Left renal pelvis (tissue), 4 donors: ENCODE results near the gene E2F4. TPM values are rescaled to one million over a fixed set of nuclear protein-coding genes. Genes with fewer than 3 reads are reported as not detected.

Experiments used
- DNase-seq, 4 donors: peaks; one replicate each; pipeline ENCODE4 v3.0.0-alpha.2; 2013; ENCODE audit warnings: low read depth in 4 of 4, low spot score in 3 of 4
- polyA plus RNA-seq, 4 donors: library from polyadenylated mRNA; unstranded; fragments of 120-200 nt; gene quantifications; one replicate each; pipeline ENCODE4 v1.2.1, GENCODE V29; 2013; ENCODE audit not compliant: insufficient read length in 4 of 4

The E2F4 gene
- polyA plus RNA-seq, 4 donors = 50.0 to 71.4 (median 50.9) TPM

- no peak for DNase-seq
Observed at GRCh38 chr16:67157106-67157748, 34.7 kb upstream of the E2F4 start.

GRCh38 chr16:67157892-67158635 lies 33.9 kb upstream of the E2F4 start:
- DNase-seq = no peak

- no peak for DNase-seq
Observed at GRCh38 chr16:67158637-67159600, 33.0 kb upstream of the E2F4 start.

DNA sequence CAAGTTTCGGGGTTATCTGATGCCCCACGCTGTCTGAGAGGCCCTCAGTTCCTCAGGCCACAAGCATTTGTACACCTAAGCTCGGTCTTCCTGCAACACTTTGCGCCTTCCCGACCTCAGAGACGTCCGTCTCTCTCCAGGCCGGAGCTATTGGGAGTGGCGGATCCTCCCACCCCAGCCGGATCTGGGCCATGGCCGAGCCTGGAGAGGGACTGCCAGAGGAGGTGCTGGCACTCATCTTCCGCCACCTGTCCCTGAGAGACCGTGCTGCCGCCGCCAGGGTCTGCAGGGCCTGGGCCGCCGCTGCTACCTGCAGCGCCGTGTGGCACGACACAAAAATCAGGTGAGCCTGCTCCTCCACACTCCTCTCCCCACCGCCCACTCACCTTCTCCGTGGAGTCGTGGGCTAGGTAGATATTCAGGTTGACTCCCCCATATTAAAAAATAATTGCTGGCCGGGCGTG lies 30.3 kb upstream of the E2F4 start:
- DNase-seq = no peak

DNA sequence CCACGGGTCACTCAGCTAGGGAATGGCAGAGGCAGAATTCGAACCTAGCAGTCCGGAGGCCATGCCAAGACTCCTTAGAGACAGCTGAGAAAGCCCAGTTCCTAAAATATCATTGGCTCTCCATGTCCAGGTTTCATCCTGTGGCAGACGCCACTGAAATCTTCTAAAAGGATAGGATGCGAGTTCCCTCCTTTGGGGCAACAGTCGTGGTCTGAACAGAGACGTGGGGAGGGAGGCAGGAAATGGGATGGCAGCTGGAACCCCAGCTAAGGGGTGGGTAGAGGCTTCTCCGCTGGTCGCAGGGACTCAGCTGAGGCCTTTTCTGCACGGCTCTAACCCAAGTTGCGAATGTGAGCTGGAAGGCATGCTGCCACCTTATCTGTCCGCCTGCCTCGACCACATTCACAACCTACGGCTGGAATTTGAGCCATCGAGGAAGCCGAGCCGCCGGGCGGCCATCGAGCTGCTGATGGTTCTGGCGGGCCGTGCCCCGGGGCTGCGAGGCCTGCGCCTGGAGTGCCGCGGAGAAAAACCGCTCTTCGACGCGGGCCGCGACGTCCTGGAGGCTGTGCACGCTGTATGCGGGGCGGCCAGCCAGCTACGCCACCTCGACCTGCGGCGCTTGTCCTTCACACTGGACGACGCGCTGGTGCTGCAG lies 29.3 kb upstream of the E2F4 start:
- no peak for DNase-seq

DNA sequence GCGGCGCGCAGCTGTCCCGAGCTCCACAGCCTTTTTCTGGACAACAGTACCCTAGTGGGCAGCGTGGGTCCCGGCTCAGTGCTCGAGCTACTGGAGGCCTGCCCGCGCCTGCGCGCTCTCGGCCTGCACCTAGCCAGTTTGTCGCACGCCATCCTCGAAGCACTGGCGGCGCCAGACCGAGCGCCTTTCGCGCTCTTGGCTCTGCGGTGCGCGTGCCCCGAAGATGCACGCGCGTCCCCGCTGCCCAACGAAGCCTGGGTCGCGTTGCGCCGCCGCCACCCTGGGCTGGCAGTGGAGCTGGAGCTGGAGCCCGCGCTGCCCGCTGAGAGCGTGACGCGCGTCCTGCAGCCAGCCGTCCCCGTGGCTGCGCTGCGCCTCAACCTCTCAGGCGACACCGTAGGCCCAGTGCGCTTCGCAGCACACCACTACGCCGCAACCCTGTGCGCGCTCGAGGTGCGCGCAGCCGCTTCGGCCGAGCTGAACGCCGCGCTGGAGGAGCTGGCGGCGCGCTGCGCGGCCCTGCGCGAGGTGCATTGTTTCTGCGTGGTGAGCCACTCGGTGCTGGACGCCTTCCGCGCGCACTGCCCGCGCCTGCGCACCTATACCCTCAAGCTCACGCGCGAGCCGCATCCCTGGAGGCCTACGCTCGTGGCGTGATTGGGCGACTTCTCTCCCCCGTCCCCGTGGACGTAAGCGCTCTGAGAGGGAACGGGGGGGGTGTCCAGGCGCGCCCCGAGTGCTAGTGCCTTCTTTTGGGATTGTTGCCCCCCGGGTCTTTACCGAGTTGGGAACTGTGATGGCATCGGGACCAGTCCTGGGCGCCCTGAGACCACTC lies 28.6 kb upstream of the E2F4 start:
- DNase-seq = no peak

- no peak for DNase-seq
Observed at GRCh38 chr16:67163999-67164558, 27.9 kb upstream of the E2F4 start.

GRCh38 chr16:67164599-67165061 lies 27.3 kb upstream of the E2F4 start, which contains the start of gene HSF4:
Gene HSF4, plus strand, starts transcription at chr16:67164745. Its CDS starts 67 bp downstream, at chr16:67164812.
- no peak for DNase-seq

- DNase-seq = no peak
Observed at GRCh38 chr16:67165121-67166078, 26.6 kb upstream of the E2F4 start.

- no peak for DNase-seq
Observed at GRCh38 chr16:67166110-67166547, 25.8 kb upstream of the E2F4 start.

DNA sequence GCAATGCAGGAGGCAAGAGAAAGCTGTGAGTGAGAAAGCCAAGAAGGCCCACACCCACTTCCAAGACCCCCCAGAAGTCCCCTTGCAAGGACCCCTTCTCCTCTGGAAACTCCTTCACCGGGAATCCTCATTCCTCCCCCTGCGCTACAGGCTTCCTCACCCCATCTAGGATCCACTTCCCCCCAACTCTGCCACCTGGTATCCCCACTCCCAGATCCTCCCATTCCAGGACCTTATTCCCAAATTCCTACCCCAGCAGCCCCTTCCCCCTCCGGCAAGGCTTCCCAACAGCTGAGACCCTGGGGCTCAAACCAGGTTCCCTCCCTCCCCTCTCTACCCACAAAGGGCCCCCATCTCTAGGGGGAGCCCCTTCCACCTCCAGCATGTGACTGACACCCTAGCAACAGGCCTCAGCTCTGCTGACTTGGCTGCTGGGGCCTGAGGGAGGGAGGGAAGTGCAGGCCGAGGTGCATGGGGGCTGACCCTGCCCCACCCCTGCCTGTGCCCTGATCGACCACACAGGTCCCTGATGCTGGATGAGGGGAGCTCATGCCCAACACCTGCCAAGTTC lies 25.3 kb upstream of the E2F4 start:
- no peak for DNase-seq

GRCh38 chr16:67167588-67167987 lies 24.4 kb upstream of the E2F4 start:
- DNase-seq = no peak

GRCh38 chr16:67169011-67169451 lies 22.9 kb upstream of the E2F4 start:
- DNase-seq = no peak

GRCh38 chr16:67169642-67170167 lies 22.2 kb upstream of the E2F4 start:
- DNase-seq = no peak

- DNase-seq = no peak
Observed at GRCh38 chr16:67170168-67170948, 21.6 kb upstream of the E2F4 start, which contains the start of gene NOL3. Gene NOL3, plus strand, starts transcription at chr16:67170538.

- no peak for DNase-seq
Observed at GRCh38 chr16:67170949-67171649, 20.9 kb upstream of the E2F4 start.
